Natural killer cell (primary cell): ENCODE results near the gene DHFR. TPM values are rescaled to one million over a fixed set of nuclear protein-coding genes. Genes with fewer than 3 reads are reported as not detected.

Source experiments
- ATAC-seq, 3 donors: fragments of 150-1000 bp in 2 of 3; fragments of 200-7000 bp in 1 of 3; cut with Tn5 transposase; 1 replicate in 1 of 3; 2 replicates in 2 of 3; pipeline ENCODE4 v1.10.0; 2021; ENCODE audit warnings: mild to moderate bottlenecking in 2 of 3, moderate library complexity in 2 of 3
- DNase-seq, 2 donors: peaks; one replicate each; pipeline versions ENCODE4 v3.0.0 to v3.0.0-alpha.2; 2013 to 2021; ENCODE audit warnings: mixed read lengths in 1 of 2
- H3K27ac ChIP-seq: one replicate; pipeline ENCODE4 v1.5.1; 2013; ENCODE audit warnings: mild to moderate bottlenecking, low read length
- H3K27me3 ChIP-seq: one replicate; pipeline ENCODE4 v1.6.1; 2013; ENCODE audit warnings: low read length; ENCODE audit not compliant: control insufficient read depth, insufficient read depth
- H3K36me3 ChIP-seq: one replicate; pipeline ENCODE4 v1.6.1; 2013; ENCODE audit warnings: low read length; ENCODE audit not compliant: control insufficient read depth, insufficient read depth
- H3K4me1 ChIP-seq: one replicate; pipeline ENCODE4 v1.6.1; 2013; ENCODE audit warnings: low read length; ENCODE audit not compliant: control insufficient read depth, insufficient read depth
- H3K4me3 ChIP-seq: one replicate; pipeline ENCODE4 v1.5.1; 2013; ENCODE audit warnings: low read length
- H3K9me3 ChIP-seq: one replicate; pipeline ENCODE4 v1.6.1; 2013; ENCODE audit warnings: low read length; ENCODE audit not compliant: control insufficient read depth, insufficient read depth
- H3K27ac Mint-ChIP-seq, 2 donors: one replicate each; pipeline ENCODE4 v1.8.0; 2022; ENCODE audit warnings: mild to moderate bottlenecking in 2 of 2, mixed read lengths in 2 of 2, moderate library complexity in 1 of 2
- H3K27me3 Mint-ChIP-seq, 2 donors: one replicate each; pipeline ENCODE4 v1.8.0; 2022; ENCODE audit warnings: low read depth in 2 of 2, mixed read lengths in 2 of 2
- H3K36me3 Mint-ChIP-seq: one replicate; pipeline ENCODE4 v1.8.0; 2022; ENCODE audit warnings: mixed read lengths
- H3K4me1 Mint-ChIP-seq, 2 donors: one replicate each; pipeline ENCODE4 v1.8.0; 2022; ENCODE audit warnings: mixed read lengths in 2 of 2
- H3K4me3 Mint-ChIP-seq: one replicate; pipeline ENCODE4 v1.8.0; 2022; ENCODE audit warnings: mild to moderate bottlenecking, moderate library complexity, mixed read lengths
- H3K9me3 Mint-ChIP-seq, 2 donors: one replicate each; pipeline ENCODE4 v1.8.0; 2022; ENCODE audit warnings: mixed read lengths in 2 of 2
- CTCF ChIP-seq: fragments of 200-600 bp; IDR thresholded peaks from one replicate; pipeline ENCODE4 v1.8.0; 2022; ENCODE audit warnings: antibody characterized with exemption
- WGBS: methylation state at CpG from one replicate; pipeline ENCODE4 v1.1.7; 2013; ENCODE audit warnings: missing lambda C conversion rate; ENCODE audit not compliant: insufficient coverage; 5-methylcytosine and 5-hydroxymethylcytosine counted together
- intact Hi-C: fragments of 100-400 bp; cut with micrococcal nuclease; formaldehyde crosslinking; loops from one replicate; pipeline ENCODE4 v1.14.2; 2022
- total RNA-seq, 4 donors: library from RNA; stranded (reverse); fragments of 120-200 nt in 1 of 4; gene quantifications; one replicate each; pipeline versions ENCODE4 v1.2.3 to v1.2.4, GENCODE V29; 2013 to 2022

DHFR gene
- total RNA-seq, 3 donors from 2014 or later (not counting 1 experiment from before 2014, with no cell fraction given) = 8.8 to 14.3 (median 12.0) TPM

DNA sequence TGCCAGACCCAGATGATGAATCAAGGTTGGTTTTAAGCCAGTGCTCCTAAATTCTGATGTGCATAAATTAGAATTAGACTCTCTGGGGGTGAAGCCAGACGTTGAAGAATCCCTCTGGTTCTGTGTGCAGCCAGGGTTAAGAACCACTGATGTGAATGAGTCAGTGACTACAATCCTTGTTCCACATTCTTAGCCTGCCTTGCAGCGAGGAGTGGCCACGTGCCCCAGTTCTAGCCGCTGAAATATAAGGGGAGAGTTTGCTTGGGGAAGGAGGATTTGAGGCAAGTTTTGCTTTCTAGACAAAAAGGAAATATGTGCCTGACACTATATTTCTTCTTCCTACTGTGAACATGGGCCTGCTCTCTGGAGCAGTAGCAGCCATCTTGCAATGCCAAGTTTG lies 34.6 kb downstream of the DHFR start:
- no peak for TF ChIP-seq CTCF
- H3K4me1 ChIP-seq = no peaks in the 10 kb centered on the region
- no peaks in the 10 kb centered on the region for H3K27me3 Mint-ChIP-seq
- 72% methylated on average over 4 of the region's 4 CpGs for WGBS
- intact Hi-C loops = no loop called here
- H3K27ac ChIP-seq = no peak overlapping the region
- H3K9me3 ChIP-seq = no peaks in the 10 kb centered on the region
- no peaks in the 10 kb centered on the region for H3K27me3 ChIP-seq
- H3K4me3 ChIP-seq = no peak overlapping the region
- H3K27ac Mint-ChIP-seq = no peak overlapping the region
- no peaks in the 10 kb centered on the region for H3K36me3 ChIP-seq
- no peak overlapping the region for H3K4me3 Mint-ChIP-seq
- DNase-seq = no peak
- ATAC-seq = no peak
- no peaks in the 10 kb centered on the region for H3K4me1 Mint-ChIP-seq
- no peaks in the 10 kb centered on the region for H3K9me3 Mint-ChIP-seq
- no peaks in the 10 kb centered on the region for H3K36me3 Mint-ChIP-seq

- ATAC-seq (no peak), DNase-seq (no peak)
- Histone ChIP-seq H3K36me3 (no peaks in the 10 kb centered on the region), H3K4me3 (no peak overlapping the region), H3K4me1 (no peaks in the 10 kb centered on the region), H3K27ac (no peak overlapping the region), H3K9me3 (no peaks in the 10 kb centered on the region), H3K27me3 (no peaks in the 10 kb centered on the region)
- no peaks in the 10 kb centered on the region for H3K36me3 Mint-ChIP-seq
- no peaks in the 10 kb centered on the region for H3K9me3 Mint-ChIP-seq
- H3K4me1 Mint-ChIP-seq = no peaks in the 10 kb centered on the region
- no peak for TF ChIP-seq CTCF
- WGBS = 95% methylated on average over 1 of the region's 1 CpG
- H3K27ac Mint-ChIP-seq = no peak overlapping the region
- no peak overlapping the region for H3K4me3 Mint-ChIP-seq
- no peaks in the 10 kb centered on the region for H3K27me3 Mint-ChIP-seq
- intact Hi-C loops = no loop called here
These were observed 35.7 kb downstream of the DHFR start for GRCh38 chr5:80619086-80619485.

DNA sequence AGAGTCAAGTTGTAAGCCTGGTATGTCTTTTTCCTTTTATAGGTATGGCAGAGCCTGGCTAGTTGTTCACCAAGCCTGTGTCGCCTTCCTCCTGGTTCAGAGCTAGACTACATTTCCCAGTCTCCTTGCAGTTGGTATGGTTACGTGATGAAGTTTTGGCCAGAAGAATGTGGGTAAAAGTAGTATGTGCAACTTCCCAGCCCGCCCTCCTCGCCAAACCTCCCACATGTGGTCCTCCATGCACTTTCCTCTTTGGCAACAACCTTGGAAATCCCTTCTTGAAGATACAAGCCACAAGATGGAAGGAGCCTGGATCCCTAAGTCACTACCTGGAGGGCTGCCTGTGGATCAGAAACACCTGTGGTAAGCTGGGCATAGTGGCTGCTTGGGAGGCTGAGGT lies 36.3 kb downstream of the DHFR start:
- no peak for TF ChIP-seq CTCF
- H3K36me3 ChIP-seq = no peaks in the 10 kb centered on the region
- Mint-ChIP-seq H3K9me3 (no peaks in the 10 kb centered on the region), H3K27me3 (no peaks in the 10 kb centered on the region), H3K27ac (no peak overlapping the region), H3K36me3 (no peaks in the 10 kb centered on the region), H3K4me3 (no peak overlapping the region), H3K4me1 (no peaks in the 10 kb centered on the region)
- H3K4me1 ChIP-seq = no peaks in the 10 kb centered on the region
- ATAC-seq (no peak), DNase-seq (no peak)
- intact Hi-C loops = no loop called here
- H3K27ac ChIP-seq = no peak overlapping the region
- WGBS = 96% methylated on average over 3 of the region's 4 CpGs
- no peak overlapping the region for H3K4me3 ChIP-seq
- no peaks in the 10 kb centered on the region for H3K27me3 ChIP-seq
- no peaks in the 10 kb centered on the region for H3K9me3 ChIP-seq

GRCh38 chr5:80615266-80615914 lies 39.4 kb downstream of the DHFR start:
- no peaks in the 10 kb centered on the region for H3K27me3 Mint-ChIP-seq
- TF ChIP-seq CTCF = no peak
- peaks cover 0 to 2% of the 10 kb centered on the region in 2 donors for H3K9me3 Mint-ChIP-seq
- ATAC-seq = no peak
- Histone ChIP-seq H3K36me3 (no peaks in the 10 kb centered on the region), H3K27me3 (no peaks in the 10 kb centered on the region), H3K4me1 (no peaks in the 10 kb centered on the region), H3K27ac (no peak overlapping the region), H3K9me3 (no peaks in the 10 kb centered on the region), H3K4me3 (no peak overlapping the region)
- 89% methylated on average over 17 of the region's 17 CpGs for WGBS
- H3K27ac Mint-ChIP-seq = no peak overlapping the region
- no peaks in the 10 kb centered on the region for H3K4me1 Mint-ChIP-seq
- no peak overlapping the region for H3K4me3 Mint-ChIP-seq
- intact Hi-C loops = no loop called here
- no peak for DNase-seq
- H3K36me3 Mint-ChIP-seq = no peaks in the 10 kb centered on the region
